GM21737 (cell line): ENCODE data around the gene TFAM.

Experiments used
- ATAC-seq: cut with Tn5 transposase; IDR thresholded peaks from one replicate; pipeline ENCODE4 v1.9.1; 2021; ENCODE audit warnings: mild to moderate bottlenecking, moderate library complexity; ENCODE audit not compliant: unreplicated experiment

TFAM gene

DNA sequence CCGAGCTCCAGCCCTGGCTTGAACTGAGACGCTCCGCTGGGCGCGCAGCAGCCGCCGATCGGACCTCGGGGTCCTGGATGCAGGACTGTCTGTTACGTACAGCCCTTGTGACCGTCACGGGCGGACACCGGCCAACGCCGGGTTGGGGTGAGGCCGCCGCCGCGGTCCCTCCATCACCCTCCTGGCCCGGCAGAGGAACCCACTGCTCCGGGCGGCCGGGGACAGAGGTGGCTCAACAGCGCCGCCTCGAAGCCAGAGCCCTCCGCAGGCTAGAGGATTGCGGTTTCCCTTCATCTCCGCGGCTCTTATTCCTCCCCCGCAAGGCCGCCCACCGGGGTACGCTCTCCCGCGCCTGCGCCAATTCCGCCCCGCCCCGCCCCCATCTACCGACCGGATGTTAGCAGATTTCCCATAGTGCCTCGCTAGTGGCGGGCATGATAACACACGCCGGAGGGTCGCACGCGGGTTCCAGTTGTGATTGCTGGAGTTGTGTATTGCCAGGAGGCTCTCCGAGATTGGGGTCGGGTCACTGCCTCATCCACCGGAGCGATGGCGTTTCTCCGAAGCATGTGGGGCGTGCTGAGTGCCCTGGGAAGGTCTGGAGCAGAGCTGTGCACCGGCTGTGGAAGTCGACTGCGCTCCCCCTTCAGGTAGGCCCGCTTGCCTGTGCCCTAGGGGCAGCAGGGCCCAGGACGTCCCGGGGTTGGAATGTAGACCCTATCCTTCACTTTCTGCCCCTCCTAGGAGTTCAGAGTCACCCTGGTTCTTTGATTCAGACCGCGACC lies at the start of gene TFAM:
Gene TFAM, plus strand, starts transcription at position 412 of the 785 bp plus-strand sequence. Its CDS starts 138 bp downstream, at position 550.
- peak; percentile 93 for ATAC-seq

DNA sequence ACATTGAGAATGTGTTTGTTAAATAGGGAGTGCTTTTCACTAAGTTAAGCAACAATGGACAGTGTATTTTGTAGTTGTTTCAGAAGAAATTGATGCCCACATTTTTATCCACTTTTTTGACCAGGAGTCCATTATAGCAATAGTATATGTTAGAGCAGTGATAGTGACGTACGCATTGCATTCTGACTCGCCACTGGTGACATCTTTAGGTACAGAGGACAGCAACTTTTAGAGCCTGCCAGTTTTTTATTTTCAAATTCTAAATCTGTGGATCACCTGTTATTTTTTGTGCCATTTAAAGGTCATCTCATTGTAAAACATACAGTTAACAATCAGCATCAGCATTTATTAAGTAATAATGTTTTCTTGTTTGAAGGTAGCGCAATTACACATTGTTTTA lies 49.0 kb upstream of the TFAM start:
- ATAC-seq = no peak

DNA sequence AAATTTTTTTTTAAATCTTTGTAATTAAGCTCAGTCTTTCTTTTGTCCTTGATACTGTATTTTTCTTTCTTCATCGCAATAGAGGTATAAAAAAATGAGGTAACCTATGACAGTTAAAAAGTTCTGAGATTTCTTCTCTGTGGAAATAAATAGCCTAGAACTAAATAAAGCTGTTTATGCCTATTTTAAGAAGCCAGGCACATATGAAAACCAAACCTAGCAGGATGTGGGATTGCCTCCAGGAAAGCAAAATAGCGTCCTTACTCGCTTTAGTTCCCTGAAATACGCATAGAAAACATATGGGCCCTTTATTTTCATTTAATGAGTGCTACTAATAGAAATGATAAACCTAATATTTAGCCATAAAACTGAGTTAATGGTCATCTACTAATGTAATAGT lies 43.8 kb upstream of the TFAM start:
- no peak for ATAC-seq

DNA sequence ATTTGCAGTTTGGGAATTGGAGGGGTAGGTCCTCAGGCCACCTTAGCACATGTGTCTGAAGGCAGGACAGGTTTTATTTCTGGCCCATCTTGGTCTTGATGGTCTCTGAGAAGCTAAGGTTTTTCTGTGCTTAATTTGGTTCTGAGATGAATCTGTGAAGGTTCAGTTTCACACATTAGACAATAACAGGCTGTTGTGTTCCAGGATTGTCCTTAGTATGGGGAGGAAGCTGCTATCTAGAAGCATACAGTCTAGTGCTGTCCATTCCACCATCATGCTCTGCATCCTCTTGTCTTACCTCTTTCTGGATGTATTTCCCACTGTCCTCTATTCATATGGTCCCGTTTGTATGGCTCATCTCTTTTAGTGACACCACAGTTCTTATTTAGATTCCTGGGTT lies 43.3 kb upstream of the TFAM start:
- no peak for ATAC-seq

DNA sequence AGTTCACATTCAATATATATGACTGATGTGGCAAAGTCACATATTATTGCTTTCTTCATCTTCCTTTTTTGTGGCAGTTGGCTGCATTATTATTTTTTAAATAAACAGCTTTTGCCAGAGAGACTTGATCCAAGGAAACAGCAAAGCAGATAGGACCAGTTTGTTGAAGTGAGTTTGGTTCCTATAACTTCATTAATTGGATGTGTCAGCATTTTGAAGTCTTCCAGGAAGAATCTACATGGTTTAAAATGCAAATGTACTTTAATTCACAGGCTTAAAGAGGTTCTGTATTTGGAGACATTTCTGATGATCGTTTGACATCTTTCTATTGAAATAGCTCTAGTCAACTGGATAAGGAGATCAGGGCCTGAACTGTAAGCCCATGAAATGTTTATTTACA lies 37.2 kb upstream of the TFAM start:
- no peak for ATAC-seq

DNA sequence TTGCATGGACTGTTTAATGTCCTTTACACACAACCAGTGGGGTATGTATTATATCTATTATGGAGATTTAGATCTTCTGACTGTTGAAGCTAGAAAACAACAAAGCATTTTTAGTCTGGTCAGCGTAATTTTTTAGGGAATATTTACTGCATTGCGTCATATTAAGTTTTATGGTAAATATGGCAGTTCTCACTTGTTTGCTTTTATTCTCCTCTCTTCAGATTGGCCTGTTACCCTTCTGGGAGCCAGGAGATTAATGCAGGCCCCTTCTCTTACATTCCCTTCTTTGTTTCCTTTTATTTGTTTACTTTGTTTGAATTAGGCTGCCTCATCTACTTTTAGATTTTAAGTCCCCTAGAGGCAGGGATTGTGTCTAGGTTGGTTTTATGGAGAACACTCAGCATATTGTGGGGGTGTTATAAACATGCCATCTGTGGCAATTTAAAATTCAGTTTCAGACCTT lies 36.6 kb upstream of the TFAM start:
- ATAC-seq = no peak

DNA sequence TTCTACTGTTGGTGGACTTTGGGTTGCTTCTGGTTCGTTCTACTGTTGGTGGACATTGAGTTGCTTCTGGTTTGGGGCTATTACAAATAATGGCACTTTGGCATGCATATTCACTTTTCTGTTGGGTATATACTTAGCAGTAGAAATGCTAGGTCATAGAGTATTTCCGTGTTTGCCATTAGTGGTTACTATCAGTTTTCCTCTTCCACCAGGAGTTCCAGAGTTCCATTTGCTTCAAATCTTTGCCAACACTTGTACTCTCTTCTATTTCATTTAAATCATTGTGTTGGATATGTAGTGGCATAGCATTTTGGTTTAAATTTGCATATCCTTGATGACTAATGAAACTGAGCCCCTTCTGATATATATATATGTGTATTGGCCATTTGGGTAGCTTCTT lies 35.2 kb upstream of the TFAM start:
- ATAC-seq = no peak

DNA sequence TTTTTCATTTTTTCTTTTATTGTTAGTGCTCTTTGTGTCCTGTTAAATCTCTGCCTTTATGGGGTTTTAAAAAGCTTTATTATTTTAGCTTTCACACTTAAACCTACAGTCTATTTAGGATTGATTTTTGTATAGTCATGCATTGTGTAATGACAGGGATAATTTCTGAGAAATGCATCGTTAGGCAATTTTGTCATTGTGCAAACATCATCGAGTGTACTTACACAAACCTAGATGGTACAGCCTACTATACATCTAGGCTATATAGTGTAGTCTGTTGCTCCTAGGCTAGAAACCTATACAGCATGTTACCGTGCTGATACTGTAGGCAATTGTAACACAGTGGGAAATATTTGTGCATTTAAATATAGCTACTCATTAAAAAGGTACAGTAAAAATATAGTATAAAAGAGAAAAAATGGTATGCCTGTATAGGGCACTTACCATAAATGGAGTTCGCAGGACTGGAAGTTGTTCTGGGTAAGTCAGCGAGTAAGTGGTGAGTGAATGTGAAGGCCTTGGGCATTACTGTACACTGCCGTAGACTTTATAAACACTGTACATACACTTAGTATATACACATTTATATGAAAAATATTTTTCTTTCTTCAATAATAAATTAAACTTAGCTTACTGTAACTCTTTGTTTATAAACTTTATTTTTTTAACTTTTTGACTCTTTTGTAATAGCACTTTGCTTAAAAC lies 34.4 kb upstream of the TFAM start:
- no peak for ATAC-seq

DNA sequence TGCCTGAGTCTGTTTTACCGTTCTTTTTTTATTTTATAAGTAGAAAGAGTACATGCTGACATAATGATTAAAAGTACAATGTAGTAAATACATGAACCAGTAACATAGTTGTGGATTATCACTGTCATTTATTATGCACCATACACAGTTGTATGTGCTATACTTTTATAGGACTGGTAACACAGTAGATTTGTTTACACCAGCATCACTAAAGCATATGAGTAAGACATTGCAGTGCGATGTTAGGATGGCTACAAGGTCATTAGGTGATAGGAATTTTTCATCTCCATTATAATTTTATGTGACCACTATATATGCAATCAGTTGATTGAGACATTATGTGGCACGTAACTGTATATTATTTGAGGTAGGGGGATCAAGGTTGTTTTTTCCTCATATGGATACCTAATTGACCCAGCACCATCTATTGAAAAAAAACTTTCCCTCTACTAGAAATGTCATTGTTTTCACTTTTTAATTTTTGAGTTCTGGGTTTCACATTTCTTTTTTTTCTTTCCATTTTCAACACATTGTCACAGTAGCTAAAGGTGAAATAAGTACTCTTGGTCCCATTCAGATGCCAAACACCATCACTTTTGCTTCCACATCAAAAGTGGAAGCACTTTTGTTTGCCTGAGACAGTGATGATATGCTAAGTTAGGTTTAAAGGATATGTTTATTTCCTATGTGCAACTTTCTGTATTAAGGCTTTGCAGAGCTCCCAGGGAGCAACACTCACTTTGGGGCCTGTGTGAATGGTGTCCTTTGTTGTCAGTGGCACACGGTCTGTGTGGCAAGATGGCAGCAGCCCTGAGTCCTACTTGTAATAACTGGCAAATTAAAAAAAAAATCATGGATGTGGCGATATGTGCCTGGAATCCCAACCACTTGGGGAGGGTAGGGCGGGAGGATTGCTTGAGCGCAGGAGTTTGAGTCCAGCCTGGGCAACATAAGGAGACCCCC lies 33.3 kb upstream of the TFAM start:
- ATAC-seq = no peak

DNA sequence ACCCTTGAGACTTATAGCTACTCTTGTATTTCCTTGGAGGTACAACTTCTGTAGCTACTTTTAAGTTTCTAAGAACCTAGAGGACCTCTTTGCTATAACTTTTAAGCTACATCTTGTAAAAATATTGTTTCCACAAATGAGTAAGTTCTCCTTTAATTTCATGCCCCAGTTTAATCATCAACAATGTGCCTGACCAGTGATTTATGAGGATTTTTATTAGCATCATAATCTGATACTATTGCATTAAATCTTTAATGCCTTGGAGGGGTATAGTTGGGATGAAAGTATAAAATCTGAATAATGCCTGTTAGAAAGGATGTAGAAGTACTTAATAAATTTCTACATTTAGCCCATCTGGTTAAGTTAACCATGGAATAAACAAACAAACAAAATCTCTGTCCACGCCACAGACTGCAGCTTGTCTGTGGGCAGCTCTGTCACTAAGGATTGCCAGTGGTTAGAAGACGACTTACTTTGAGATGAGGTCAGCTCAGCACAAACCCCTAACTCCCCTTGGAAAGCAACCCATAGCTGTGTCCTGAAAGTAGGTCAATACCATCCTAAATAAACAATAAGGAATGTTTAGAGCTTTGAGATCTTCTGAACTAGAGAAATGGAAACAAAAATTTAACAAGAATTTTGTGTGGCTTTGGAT lies 32.1 kb upstream of the TFAM start:
- no peak for ATAC-seq

DNA sequence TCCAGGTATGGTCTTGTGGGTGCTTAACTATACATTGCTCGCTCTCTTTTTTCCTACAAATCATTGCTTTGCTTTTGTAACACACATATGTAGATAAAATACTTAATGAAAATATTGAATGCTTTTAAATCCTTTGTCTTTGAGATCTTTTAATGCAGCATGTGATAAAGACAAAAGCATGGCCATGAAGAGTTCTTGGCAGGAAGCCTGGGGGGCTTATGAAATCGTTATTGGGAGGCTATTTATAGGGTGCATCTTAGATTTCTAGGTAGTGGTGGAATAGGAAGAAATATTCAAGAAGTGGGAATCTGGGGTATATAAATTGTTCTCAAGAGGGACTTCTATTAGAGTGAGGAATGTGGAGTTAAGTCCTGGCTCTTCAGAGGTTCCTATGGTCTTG lies 28.5 kb upstream of the TFAM start:
- ATAC-seq = no peak

DNA sequence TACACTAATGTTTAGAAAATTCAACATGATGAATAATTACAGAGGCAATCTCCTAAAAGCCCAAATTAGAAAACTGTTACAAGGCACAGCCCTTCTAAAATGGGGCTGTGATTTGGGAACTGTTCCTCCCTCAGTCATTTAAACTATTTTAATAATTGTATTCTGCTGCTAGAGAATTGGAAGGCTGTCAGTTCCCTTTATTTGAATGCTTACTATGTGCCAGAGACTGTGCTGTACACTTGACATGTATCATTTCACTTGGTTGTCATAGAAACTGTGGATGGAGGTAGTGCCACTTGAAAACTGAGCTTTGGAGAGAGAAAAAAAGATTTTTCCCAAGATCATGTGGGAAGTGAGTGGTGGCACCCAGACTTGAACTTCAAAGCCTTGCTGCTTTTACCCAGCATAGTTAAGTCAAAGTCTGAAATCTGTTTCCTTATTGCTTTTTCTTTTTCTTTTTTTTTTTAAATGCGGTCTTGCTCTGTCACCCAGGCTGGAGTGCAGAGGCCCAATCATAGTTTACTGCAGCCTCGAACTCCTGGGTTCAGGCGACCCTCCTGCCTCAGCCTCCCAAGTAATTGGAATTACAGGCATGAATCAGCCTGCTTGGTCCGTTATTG lies 26.8 kb upstream of the TFAM start:
- ATAC-seq = no peak

DNA sequence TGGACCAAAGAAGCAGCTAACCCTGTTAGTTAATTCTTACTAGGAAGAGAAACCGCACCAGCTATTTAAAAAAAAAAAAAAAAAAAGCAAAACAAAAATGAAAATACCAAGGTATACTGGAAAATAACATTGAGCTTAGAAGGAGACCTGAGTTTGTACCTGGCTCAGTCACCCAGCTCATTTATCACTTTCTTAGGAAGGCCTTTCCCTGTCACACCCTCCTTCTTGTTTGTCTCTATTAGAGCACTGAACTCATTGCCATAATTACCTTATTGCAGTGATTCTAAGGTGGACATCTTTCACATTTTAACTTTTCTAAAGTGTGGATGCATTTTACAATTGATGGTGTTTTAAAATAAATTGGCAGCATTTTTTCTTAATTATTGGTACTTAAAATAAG lies 26.3 kb upstream of the TFAM start:
- no peak for ATAC-seq

DNA sequence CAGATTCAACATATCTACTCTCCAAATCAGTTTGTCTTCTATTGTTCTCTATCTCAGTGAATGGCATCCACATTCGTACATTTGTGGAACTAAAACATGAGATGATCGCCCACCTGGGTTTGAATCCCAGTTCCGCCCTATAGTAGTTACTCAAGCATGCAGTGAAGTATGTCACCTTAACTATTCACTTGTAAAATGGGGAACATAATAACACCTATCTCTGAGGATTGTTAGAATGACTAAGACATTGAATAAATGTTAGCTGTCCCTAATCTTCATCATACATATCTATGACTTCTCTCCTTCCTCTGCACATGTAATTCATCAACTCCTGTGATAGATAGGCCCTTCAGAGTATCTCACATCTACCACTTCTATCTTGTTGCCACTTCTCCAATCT lies 25.7 kb upstream of the TFAM start:
- ATAC-seq = no peak

DNA sequence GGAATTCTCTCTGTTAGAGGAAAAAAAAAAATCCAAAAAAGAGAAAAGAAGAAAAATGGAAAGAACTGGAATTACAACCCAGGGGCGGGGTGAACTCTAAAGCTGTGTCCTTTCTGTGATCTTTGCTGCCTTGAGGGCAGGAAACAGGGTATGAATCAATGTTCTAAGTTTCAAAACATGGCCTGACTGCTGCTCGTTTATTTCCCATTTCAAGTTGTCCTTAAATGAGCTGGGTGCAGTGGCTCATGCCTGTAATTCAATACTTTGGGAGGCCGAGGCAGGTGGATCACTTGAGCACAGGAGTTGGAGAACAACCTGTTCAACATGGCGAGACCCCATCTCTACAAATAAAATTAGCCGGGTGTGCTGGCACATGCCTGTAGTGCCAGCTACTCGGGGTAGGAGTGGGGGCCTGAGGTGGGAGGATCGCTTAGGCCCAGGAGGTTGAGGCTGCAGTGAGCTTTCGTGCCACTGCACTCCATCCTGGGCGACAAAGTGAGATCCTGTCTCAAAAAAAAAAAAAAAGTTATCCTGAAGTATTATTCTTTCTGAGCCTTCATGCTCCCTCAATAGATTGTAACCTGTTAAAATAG lies 24.7 kb upstream of the TFAM start:
- no peak for ATAC-seq

DNA sequence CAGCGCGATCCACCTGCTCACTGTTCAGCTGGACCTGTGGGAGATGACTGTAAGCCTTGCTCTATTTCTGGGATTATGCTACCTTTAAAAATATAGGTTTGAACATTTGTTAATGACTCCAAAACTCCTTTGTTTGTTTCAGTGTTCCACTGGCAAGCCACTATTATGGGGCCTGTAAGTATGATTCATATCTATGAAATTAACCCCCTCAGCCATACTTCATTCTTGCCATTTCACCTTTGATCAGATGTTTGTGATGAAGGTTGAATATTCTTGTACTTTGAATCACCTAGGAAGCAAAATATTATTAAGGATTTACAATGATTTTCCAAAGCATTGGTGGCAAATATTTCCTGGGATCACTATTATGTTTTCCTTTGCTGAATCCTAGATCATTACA lies 23.9 kb upstream of the TFAM start:
- ATAC-seq = no peak

DNA sequence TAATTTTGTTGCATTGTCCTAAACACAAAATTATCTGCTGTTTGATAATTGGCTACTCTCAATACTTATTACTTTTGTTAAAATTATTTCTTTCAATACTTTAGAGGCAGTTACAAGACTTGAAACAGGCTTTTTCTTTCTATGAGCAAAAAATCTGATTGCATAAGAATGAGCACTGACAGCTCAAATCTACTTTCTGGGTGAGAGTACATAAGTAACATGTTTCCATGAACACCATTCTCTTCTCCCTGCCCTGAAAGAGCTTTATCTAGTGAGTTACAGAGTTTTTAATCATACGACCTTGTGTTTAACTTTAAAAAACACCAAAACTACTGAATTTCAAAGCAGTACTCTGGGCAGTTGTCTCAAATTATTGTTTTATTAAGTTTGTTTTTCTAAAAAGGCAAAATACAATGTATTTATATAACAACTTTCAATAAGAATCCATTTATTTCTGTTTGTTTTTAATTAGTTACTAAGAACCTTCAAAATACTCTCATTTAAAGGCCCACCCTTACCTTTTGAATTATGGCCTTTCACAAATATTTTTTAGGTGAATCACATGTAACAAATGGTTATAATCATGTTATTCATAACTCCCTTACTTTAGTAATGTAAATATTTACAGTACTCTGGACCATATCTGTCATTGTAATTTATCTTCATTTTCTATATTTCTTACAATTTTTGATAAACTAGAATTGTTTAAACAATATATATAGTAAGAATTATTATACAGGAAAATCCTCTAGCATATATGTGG lies 23.0 kb upstream of the TFAM start:
- ATAC-seq = no peak

DNA sequence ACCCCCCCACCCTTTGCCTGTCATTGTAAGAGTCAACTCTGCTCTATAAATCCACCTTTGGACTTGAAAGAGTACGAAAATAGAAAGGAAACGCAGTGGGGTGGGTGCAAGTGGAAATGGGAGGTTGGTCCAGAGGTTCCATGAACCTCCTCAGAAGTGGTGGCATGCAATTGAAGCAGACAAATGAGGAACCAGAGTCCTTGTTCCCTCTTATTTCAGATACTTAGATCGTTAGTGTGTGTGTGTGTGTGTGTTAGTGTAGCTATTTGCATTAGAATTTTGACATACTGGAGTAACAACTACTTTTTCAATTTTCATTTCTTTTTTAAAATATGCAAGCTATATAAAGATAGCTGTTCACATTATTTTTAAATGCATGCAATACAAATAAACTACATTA lies 18.1 kb upstream of the TFAM start:
- ATAC-seq = no peak

DNA sequence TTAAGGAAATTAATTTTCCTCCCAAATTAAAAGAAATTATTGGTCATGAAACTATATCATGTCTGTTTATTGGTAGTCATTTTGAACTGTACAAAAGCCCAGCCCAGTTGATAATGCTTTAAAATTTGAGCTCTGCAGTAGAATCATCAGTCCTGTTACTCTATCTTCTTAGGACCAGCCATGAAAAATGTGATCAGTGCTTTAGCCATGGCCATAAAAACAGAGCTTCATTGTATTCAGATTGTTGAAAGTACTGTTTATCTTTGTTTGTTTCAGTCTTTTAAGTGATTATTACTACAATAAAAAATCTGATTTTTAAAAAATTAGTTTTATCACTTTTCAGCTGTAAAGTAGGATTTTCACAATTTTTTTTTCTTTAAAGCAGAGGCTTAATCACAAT lies 13.7 kb upstream of the TFAM start:
- no peak for ATAC-seq
